Left ventricle myocardium inferior (tissue), 1 donor: ENCODE measurements around the gene H3-3A. TPM values are rescaled to one million over a fixed set of nuclear protein-coding genes. Genes with fewer than 3 reads are reported as not detected.

Source experiments
- DNase-seq: peaks from one replicate; pipeline ENCODE4 v3.0.0-alpha.2; 2020
- H3K27ac ChIP-seq: fragments of 200-600 bp; replicated peaks from 2 replicates; pipeline ENCODE4 v1.8.0; 2021
- H3K27me3 ChIP-seq: fragments of 200-600 bp; 2 replicates; pipeline ENCODE4 v1.8.0; 2021; ENCODE audit warnings: low read depth
- H3K36me3 ChIP-seq: fragments of 200-600 bp; 2 replicates; pipeline ENCODE4 v1.8.0; 2021
- H3K4me1 ChIP-seq: fragments of 200-600 bp; 2 replicates; pipeline ENCODE4 v1.8.0; 2021
- H3K4me3 ChIP-seq: fragments of 200-600 bp; 2 replicates; pipeline ENCODE4 v1.8.0; 2021; ENCODE audit warnings: mild to moderate bottlenecking, moderate library complexity
- H3K9me3 ChIP-seq: fragments of 200-600 bp; replicated peaks from 2 replicates; pipeline ENCODE4 v1.8.0; 2021
- CTCF ChIP-seq: fragments of 200-600 bp; IDR thresholded peaks from 2 replicates; pipeline ENCODE4 v1.8.0; 2021; ENCODE audit warnings: antibody characterized with exemption, mild to moderate bottlenecking, borderline replicate concordance
- intact Hi-C: fragments of 100-400 bp; cut with micrococcal nuclease; formaldehyde crosslinking; loops from one replicate; pipeline ENCODE4 v1.11.0; 2022
- total RNA-seq: library from RNA; stranded (reverse); fragmentation: NEBNext Ultra II Directional; extraction: Animal tissue kit (Norgen Biotek cat#: 25700); gene quantifications from one replicate; pipeline ENCODE4 v1.2.1, GENCODE V29; 2021
- donor health status: DM: no; HTN: yes; CAD: no; lungs with severe emphysema.

Gene H3-3A
- total RNA-seq, 1 donor from 2014 or later, result 324 TPM

- DNase-seq, result no peak
- intact Hi-C loops, result no loop called here
Measured at GRCh38 chr1:226023735-226024134, 38.8 kb upstream of the H3-3A start.

GRCh38 chr1:226026833-226027232, 35.7 kb upstream of the H3-3A start:
- Histone ChIP-seq H3K27me3 (no peaks in the 10 kb centered on the region), H3K4me1 (no peaks in the 10 kb centered on the region), H3K4me3 (no peak overlapping the region), H3K27ac (no peak overlapping the region), H3K9me3 (no peaks in the 10 kb centered on the region), H3K36me3 (no peaks in the 10 kb centered on the region)
- intact Hi-C loops, result no loop called here
- no peak for TF ChIP-seq CTCF
- DNase-seq, result no peak

More at GRCh38 chr1:226023735-226024134, 38.8 kb upstream of the H3-3A start:
- Histone ChIP-seq H3K4me1 (no peaks in the 10 kb centered on the region), H3K27ac (no peak overlapping the region), H3K36me3 (no peaks in the 10 kb centered on the region), H3K27me3 (no peaks in the 10 kb centered on the region), H3K9me3 (no peaks in the 10 kb centered on the region), H3K4me3 (no peak overlapping the region)
- no peak for TF ChIP-seq CTCF

- no peaks in the 10 kb centered on the region for H3K9me3 ChIP-seq
- H3K36me3 ChIP-seq, result no peaks in the 10 kb centered on the region
- intact Hi-C loops, result no loop called here
- no peaks in the 10 kb centered on the region for H3K4me1 ChIP-seq
- no peaks in the 10 kb centered on the region for H3K27me3 ChIP-seq
- no peak for DNase-seq
- no peak for TF ChIP-seq CTCF
- no peak overlapping the region for H3K4me3 ChIP-seq
- no peak overlapping the region for H3K27ac ChIP-seq
Measured at GRCh38 chr1:226027538-226028217, 34.8 kb upstream of the H3-3A start.

GRCh38 chr1:226029093-226029496, 33.4 kb upstream of the H3-3A start:
- H3K27me3 ChIP-seq, result no peaks in the 10 kb centered on the region
- intact Hi-C loops, result no loop called here
- DNase-seq, result no peak
- H3K4me3 ChIP-seq, result no peak overlapping the region
- H3K36me3 ChIP-seq, result no peaks in the 10 kb centered on the region
- no peak for TF ChIP-seq CTCF
- H3K9me3 ChIP-seq, result no peaks in the 10 kb centered on the region
- H3K4me1 ChIP-seq, result peaks cover under 1% of the 10 kb centered on the region
- H3K27ac ChIP-seq, result no peak overlapping the region

- no peak for TF ChIP-seq CTCF
- no peak overlapping the region for H3K27ac ChIP-seq
- intact Hi-C loops, result no loop called here
Measured at GRCh38 chr1:226029568-226030225, 32.8 kb upstream of the H3-3A start.

More at GRCh38 chr1:226029568-226030225, 32.8 kb upstream of the H3-3A start:
- no peak overlapping the region for H3K4me3 ChIP-seq
- no peaks in the 10 kb centered on the region for H3K27me3 ChIP-seq
- H3K36me3 ChIP-seq, result no peaks in the 10 kb centered on the region
- H3K4me1 ChIP-seq, result peaks cover 6% of the 10 kb centered on the region
- no peak for DNase-seq
- no peaks in the 10 kb centered on the region for H3K9me3 ChIP-seq
